ENCODE results near the gene STK39.

The STK39 gene

DNA sequence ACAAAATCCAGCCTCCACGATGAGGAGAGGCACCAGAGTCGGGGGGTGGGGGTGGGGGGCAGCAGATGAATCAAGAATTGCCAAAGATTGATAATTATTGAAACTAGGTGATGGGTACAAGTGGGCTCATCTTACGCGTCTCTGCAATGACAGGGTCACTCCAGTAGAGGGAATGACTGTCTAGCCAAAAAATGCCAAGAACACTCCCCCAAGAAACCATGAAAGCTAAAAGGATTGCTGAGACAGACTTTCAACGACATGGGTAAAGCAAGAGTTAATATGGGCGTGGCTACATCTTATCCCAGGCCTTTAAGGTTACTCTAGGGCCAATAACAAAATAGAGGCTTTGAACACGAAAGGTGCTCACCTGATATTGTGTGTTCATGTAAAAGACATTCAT is 86.5 kb downstream of the STK39 start:
- Histone ChIP-seq H3K4me3 (ENCODE audit: insufficient read depth, low read depth, low read length) (no peak overlapping the region), H3K27me3 (ENCODE audit: control insufficient read depth, insufficient read depth, low read length, poor library complexity, severe bottlenecking) (no peaks in the 10 kb centered on the region), H3K27ac (ENCODE audit: insufficient read depth, low read depth, low read length, poor library complexity, severe bottlenecking) (no peak overlapping the region), H3K36me3 (ENCODE audit: control insufficient read depth, insufficient read depth, low read length) (no peaks in the 10 kb centered on the region), H3K9me3 (ENCODE audit: control insufficient read depth, low read length) (no peaks in the 10 kb centered on the region), H3K4me1 (ENCODE audit: control insufficient read depth, insufficient read depth, low read length) (peaks cover 12% of the 10 kb centered on the region)
- WGBS, 2 experiments = 68 to 73% methylated on average over 7 of the region's 7 CpGs

GRCh38 chr2:168159754-168160585 is 87.4 kb downstream of the STK39 start:
- Histone ChIP-seq H3K36me3 (ENCODE audit: control insufficient read depth, insufficient read depth, low read length) (no peaks in the 10 kb centered on the region), H3K27ac (ENCODE audit: insufficient read depth, low read depth, low read length, poor library complexity, severe bottlenecking) (no peak overlapping the region), H3K9me3 (ENCODE audit: control insufficient read depth, low read length) (no peaks in the 10 kb centered on the region), H3K4me3 (ENCODE audit: insufficient read depth, low read depth, low read length) (no peak overlapping the region), H3K27me3 (ENCODE audit: control insufficient read depth, insufficient read depth, low read length, poor library complexity, severe bottlenecking) (no peaks in the 10 kb centered on the region), H3K4me1 (ENCODE audit: control insufficient read depth, insufficient read depth, low read length) (peaks cover 6% of the 10 kb centered on the region)
- WGBS, 2 experiments = 92 to 93% methylated on average over 8 of the region's 8 CpGs

GRCh38 chr2:168158586-168158985 is 88.8 kb downstream of the STK39 start:
- no peak overlapping the region for H3K4me3 ChIP-seq (ENCODE audit: insufficient read depth, low read depth, low read length)
- H3K27me3 ChIP-seq (ENCODE audit: control insufficient read depth, insufficient read depth, low read length, poor library complexity, severe bottlenecking) = no peaks in the 10 kb centered on the region
- WGBS, 2 experiments = 94 to 95% methylated on average over 3 of the region's 3 CpGs
- H3K27ac ChIP-seq (ENCODE audit: insufficient read depth, low read depth, low read length, poor library complexity, severe bottlenecking) = no peak overlapping the region
- no peaks in the 10 kb centered on the region for H3K4me1 ChIP-seq (ENCODE audit: control insufficient read depth, insufficient read depth, low read length)
- no peaks in the 10 kb centered on the region for H3K36me3 ChIP-seq (ENCODE audit: control insufficient read depth, insufficient read depth, low read length)
- no peaks in the 10 kb centered on the region for H3K9me3 ChIP-seq (ENCODE audit: control insufficient read depth, low read length)

DNA sequence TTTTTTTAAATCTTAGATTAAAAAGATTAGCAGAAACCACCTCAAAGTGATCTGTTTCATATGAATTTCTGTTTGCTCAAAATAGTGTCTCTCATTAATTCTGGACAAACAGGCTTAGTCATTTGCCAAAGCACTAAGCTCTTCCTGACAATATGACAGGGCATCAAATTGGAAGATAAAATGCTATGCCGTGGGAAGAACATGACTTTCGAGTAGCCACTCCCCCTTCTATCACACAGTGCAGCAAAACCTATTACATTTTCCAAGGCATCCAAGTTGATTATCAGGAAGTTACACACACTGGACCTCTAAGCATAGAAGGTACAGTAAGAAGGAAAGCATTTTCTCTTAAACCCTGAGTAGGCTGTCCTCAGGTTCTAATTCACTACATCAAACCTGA is 89.5 kb downstream of the STK39 start:
- H3K27me3 ChIP-seq (ENCODE audit: control insufficient read depth, insufficient read depth, low read length, poor library complexity, severe bottlenecking) = no peaks in the 10 kb centered on the region
- no peaks in the 10 kb centered on the region for H3K4me1 ChIP-seq (ENCODE audit: control insufficient read depth, insufficient read depth, low read length)
- WGBS, 2 experiments = 100% methylated on average over 2 of the region's 2 CpGs

DNA sequence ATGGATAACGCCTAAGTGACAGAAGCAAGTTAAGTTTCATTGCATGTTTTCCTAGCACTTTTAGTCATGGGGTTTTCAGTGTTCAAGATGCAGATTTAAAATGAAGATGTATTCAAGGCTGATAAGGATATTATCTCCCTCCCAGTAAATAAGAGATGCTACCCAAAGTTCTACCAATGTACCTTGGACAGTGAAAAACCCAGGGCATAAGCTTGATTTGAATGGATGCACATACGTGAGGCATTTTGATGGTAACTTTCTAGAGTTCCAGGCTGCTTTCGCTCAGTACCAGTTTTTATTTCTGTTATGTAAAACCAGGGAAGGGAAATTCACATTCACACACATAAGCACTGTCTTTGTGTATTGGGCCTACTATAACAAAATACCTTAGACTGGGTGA is 90.3 kb downstream of the STK39 start:
- H3K9me3 ChIP-seq (ENCODE audit: control insufficient read depth, low read length) = no peaks in the 10 kb centered on the region
- H3K27me3 ChIP-seq (ENCODE audit: control insufficient read depth, insufficient read depth, low read length, poor library complexity, severe bottlenecking) = no peaks in the 10 kb centered on the region
- H3K4me3 ChIP-seq (ENCODE audit: insufficient read depth, low read depth, low read length) = no peak overlapping the region
- no peaks in the 10 kb centered on the region for H3K36me3 ChIP-seq (ENCODE audit: control insufficient read depth, insufficient read depth, low read length)
- 96 to 100% methylated on average over 3 of the region's 3 CpGs for WGBS, 2 experiments
- H3K27ac ChIP-seq (ENCODE audit: insufficient read depth, low read depth, low read length, poor library complexity, severe bottlenecking) = no peak overlapping the region
- no peaks in the 10 kb centered on the region for H3K4me1 ChIP-seq (ENCODE audit: control insufficient read depth, insufficient read depth, low read length)

More for the DNA sequence above, 89.5 kb downstream of the STK39 start:
- no peaks in the 10 kb centered on the region for H3K36me3 ChIP-seq (ENCODE audit: control insufficient read depth, insufficient read depth, low read length)
- no peak overlapping the region for H3K4me3 ChIP-seq (ENCODE audit: insufficient read depth, low read depth, low read length)
- no peaks in the 10 kb centered on the region for H3K9me3 ChIP-seq (ENCODE audit: control insufficient read depth, low read length)
- H3K27ac ChIP-seq (ENCODE audit: insufficient read depth, low read depth, low read length, poor library complexity, severe bottlenecking) = no peak overlapping the region

GRCh38 chr2:168156661-168157060 is 90.7 kb downstream of the STK39 start:
- no peaks in the 10 kb centered on the region for H3K27me3 ChIP-seq (ENCODE audit: control insufficient read depth, insufficient read depth, low read length, poor library complexity, severe bottlenecking)
- 92 to 94% methylated on average over 5 of the region's 5 CpGs for WGBS, 2 experiments
- H3K4me1 ChIP-seq (ENCODE audit: control insufficient read depth, insufficient read depth, low read length) = no peaks in the 10 kb centered on the region
- H3K4me3 ChIP-seq (ENCODE audit: insufficient read depth, low read depth, low read length) = no peak overlapping the region
- no peaks in the 10 kb centered on the region for H3K9me3 ChIP-seq (ENCODE audit: control insufficient read depth, low read length)
- H3K36me3 ChIP-seq (ENCODE audit: control insufficient read depth, insufficient read depth, low read length) = no peaks in the 10 kb centered on the region
- no peak overlapping the region for H3K27ac ChIP-seq (ENCODE audit: insufficient read depth, low read depth, low read length, poor library complexity, severe bottlenecking)

GRCh38 chr2:168155680-168156079 is 91.7 kb downstream of the STK39 start:
- no peak overlapping the region for H3K27ac ChIP-seq (ENCODE audit: insufficient read depth, low read depth, low read length, poor library complexity, severe bottlenecking)
- H3K4me1 ChIP-seq (ENCODE audit: control insufficient read depth, insufficient read depth, low read length) = no peaks in the 10 kb centered on the region
- H3K4me3 ChIP-seq (ENCODE audit: insufficient read depth, low read depth, low read length) = no peak overlapping the region
- H3K9me3 ChIP-seq (ENCODE audit: control insufficient read depth, low read length) = no peaks in the 10 kb centered on the region
- no peaks in the 10 kb centered on the region for H3K36me3 ChIP-seq (ENCODE audit: control insufficient read depth, insufficient read depth, low read length)
- H3K27me3 ChIP-seq (ENCODE audit: control insufficient read depth, insufficient read depth, low read length, poor library complexity, severe bottlenecking) = no peaks in the 10 kb centered on the region
- WGBS, 2 experiments = 91 to 94% methylated on average over 2 of the region's 2 CpGs

DNA sequence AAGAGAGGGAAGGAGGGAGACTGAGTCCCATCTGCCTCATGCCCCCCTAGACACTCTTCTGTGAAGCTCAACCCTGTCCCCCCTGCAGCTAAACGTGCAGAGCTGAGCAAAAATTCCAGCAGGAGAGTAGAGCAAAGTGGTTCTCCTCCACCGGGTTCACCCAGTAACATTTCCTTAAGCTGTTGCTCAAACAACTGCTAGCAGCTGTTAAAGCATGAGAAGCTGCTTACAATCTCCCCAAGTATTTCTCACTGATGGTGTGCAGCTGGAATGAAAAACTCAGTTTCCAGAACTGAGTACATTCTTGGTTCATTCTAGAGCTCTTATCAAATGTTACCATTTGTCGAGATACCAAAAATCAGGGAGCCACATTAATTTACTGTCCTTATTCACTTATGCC is 92.3 kb downstream of the STK39 start:
- no peak overlapping the region for H3K4me3 ChIP-seq (ENCODE audit: insufficient read depth, low read depth, low read length)
- no peaks in the 10 kb centered on the region for H3K36me3 ChIP-seq (ENCODE audit: control insufficient read depth, insufficient read depth, low read length)
- WGBS, 2 experiments = 85 to 92% methylated on average over 3 of the region's 3 CpGs
- H3K27me3 ChIP-seq (ENCODE audit: control insufficient read depth, insufficient read depth, low read length, poor library complexity, severe bottlenecking) = no peaks in the 10 kb centered on the region
- H3K9me3 ChIP-seq (ENCODE audit: control insufficient read depth, low read length) = no peaks in the 10 kb centered on the region
- H3K4me1 ChIP-seq (ENCODE audit: control insufficient read depth, insufficient read depth, low read length) = no peaks in the 10 kb centered on the region
- no peak overlapping the region for H3K27ac ChIP-seq (ENCODE audit: insufficient read depth, low read depth, low read length, poor library complexity, severe bottlenecking)

- 89 to 93% methylated on average over 1 of the region's 2 CpGs for WGBS, 2 experiments
- Histone ChIP-seq H3K27me3 (ENCODE audit: control insufficient read depth, insufficient read depth, low read length, poor library complexity, severe bottlenecking) (no peaks in the 10 kb centered on the region), H3K36me3 (ENCODE audit: control insufficient read depth, insufficient read depth, low read length) (no peaks in the 10 kb centered on the region), H3K4me1 (ENCODE audit: control insufficient read depth, insufficient read depth, low read length) (no peaks in the 10 kb centered on the region), H3K27ac (ENCODE audit: insufficient read depth, low read depth, low read length, poor library complexity, severe bottlenecking) (no peak overlapping the region), H3K9me3 (ENCODE audit: control insufficient read depth, low read length) (no peaks in the 10 kb centered on the region), H3K4me3 (ENCODE audit: insufficient read depth, low read depth, low read length) (no peak overlapping the region)
Observed at GRCh38 chr2:168152902-168153530, 94.4 kb downstream of the STK39 start.

GRCh38 chr2:168149986-168150385 is 97.4 kb downstream of the STK39 start:
- Histone ChIP-seq H3K27me3 (ENCODE audit: control insufficient read depth, insufficient read depth, low read length, poor library complexity, severe bottlenecking) (no peaks in the 10 kb centered on the region), H3K4me3 (ENCODE audit: insufficient read depth, low read depth, low read length) (no peak overlapping the region), H3K36me3 (ENCODE audit: control insufficient read depth, insufficient read depth, low read length) (no peaks in the 10 kb centered on the region), H3K9me3 (ENCODE audit: control insufficient read depth, low read length) (no peaks in the 10 kb centered on the region), H3K27ac (ENCODE audit: insufficient read depth, low read depth, low read length, poor library complexity, severe bottlenecking) (no peak overlapping the region), H3K4me1 (ENCODE audit: control insufficient read depth, insufficient read depth, low read length) (no peaks in the 10 kb centered on the region)
- WGBS, 2 experiments = 90 to 92% methylated on average over 4 to 6 of the region's 6 CpGs

All from ectodermal cell (in vitro differentiated cells).